GM23338 (cell line): Measurements from ENCODE around the gene IL1RL2. TPM values are rescaled to one million over a fixed set of nuclear protein-coding genes. Genes with fewer than 3 reads are reported as not detected.

ENCODE experiments used
- ATAC-seq: fragments of 200-7000 bp; cut with Tn5 transposase; 3 replicates; pipeline ENCODE4 v1.9.1; 2020
- DNase-seq: peaks from one replicate; pipeline ENCODE4 v3.0.0-alpha.2; 2015; ENCODE audit warnings: low spot score
- H2AFZ ChIP-seq: fragments of 200-600 bp; sonication (generic); 2 replicates; pipeline ENCODE4 v1.8.0; 2016; ENCODE audit warnings: antibody characterized with exemption, mild to moderate bottlenecking, moderate library complexity
- H3F3A ChIP-seq: fragments of 200-600 bp; sonication (generic); replicated peaks from 2 replicates; pipeline ENCODE4 v1.8.0; 2017; ENCODE audit warnings: antibody characterized with exemption, mixed run types, low read depth
- H3K27ac ChIP-seq: fragments of 200-600 bp; sonication (generic); 2 replicates; pipeline ENCODE4 v1.6.1; 2016; ENCODE audit warnings: low read depth
- H3K27me3 ChIP-seq: fragments of 200-600 bp; sonication (generic); 2 replicates; pipeline ENCODE4 v1.8.0; 2016; ENCODE audit warnings: mild to moderate bottlenecking, mixed run types, moderate library complexity; ENCODE audit not compliant: insufficient read depth
- H3K36me3 ChIP-seq: fragments of 200-600 bp; sonication (generic); 2 replicates; pipeline ENCODE4 v1.8.0; 2016; ENCODE audit warnings: mild to moderate bottlenecking; ENCODE audit not compliant: insufficient read depth
- H3K4me1 ChIP-seq: fragments of 200-600 bp; sonication (generic); 2 replicates; pipeline ENCODE4 v1.8.0; 2016; ENCODE audit warnings: mild to moderate bottlenecking, moderate library complexity; ENCODE audit not compliant: insufficient read depth
- H3K4me2 ChIP-seq: fragments of 200-600 bp; sonication (generic); 2 replicates; pipeline ENCODE4 v1.7.1; 2017; ENCODE audit warnings: mixed run types
- H3K4me3 ChIP-seq: fragments of 200-600 bp; sonication (generic); 2 replicates; pipeline ENCODE4 v1.6.1; 2016; ENCODE audit warnings: mixed run types
- H3K79me2 ChIP-seq: fragments of 200-600 bp; sonication (generic); replicated peaks from 2 replicates; pipeline ENCODE4 v1.8.0; 2017; ENCODE audit warnings: mild to moderate bottlenecking; ENCODE audit not compliant: insufficient read depth
- H3K9me2 ChIP-seq: fragments of 200-600 bp; sonication (generic); 2 replicates; pipeline ENCODE4 v1.8.0; 2017; ENCODE audit not compliant: insufficient read depth
- H4K20me1 ChIP-seq: fragments of 200-600 bp; sonication (generic); replicated peaks from 2 replicates; pipeline ENCODE4 v1.8.0; 2017; ENCODE audit warnings: mild to moderate bottlenecking; ENCODE audit not compliant: insufficient read depth
- H3K27ac Mint-ChIP-seq: 2 replicates; pipeline ENCODE4 v1.8.0; 2020; ENCODE audit warnings: inconsistent platforms, mild to moderate bottlenecking, moderate library complexity, mixed read lengths
- H3K27me3 Mint-ChIP-seq: 3 replicates; pipeline ENCODE4 v1.8.0; 2022; ENCODE audit warnings: low read depth, mild to moderate bottlenecking, moderate library complexity, mixed read lengths, inconsistent platforms; ENCODE audit not compliant: insufficient read depth, poor library complexity
- H3K36me3 Mint-ChIP-seq: 3 replicates; pipeline ENCODE4 v1.8.0; 2021; ENCODE audit warnings: low read depth, mild to moderate bottlenecking, inconsistent platforms, moderate library complexity, mixed read lengths
- H3K4me1 Mint-ChIP-seq: 3 replicates; pipeline ENCODE4 v1.8.0; 2020; ENCODE audit warnings: mild to moderate bottlenecking, inconsistent platforms, mixed read lengths
- H3K4me3 Mint-ChIP-seq: 3 replicates; pipeline ENCODE4 v1.8.0; 2021; ENCODE audit warnings: moderate library complexity, mild to moderate bottlenecking, inconsistent platforms, mixed read lengths
- H3K9me3 Mint-ChIP-seq: 3 replicates; pipeline ENCODE4 v1.8.0; 2020; ENCODE audit warnings: moderate library complexity, mild to moderate bottlenecking, inconsistent platforms, mixed read lengths
- CREB1 ChIP-seq: fragments of 250-450 bp; sonication (Bioruptor Pico); IDR thresholded peaks from 2 replicates; pipeline ENCODE4 v1.5.0; 2020; ENCODE audit warnings: low read depth, mild to moderate bottlenecking, moderate library complexity
- EZH2phosphoT487 ChIP-seq: fragments of 200-600 bp; sonication (generic); IDR thresholded peaks from one replicate; pipeline ENCODE4 v1.8.1; 2018; ENCODE audit warnings: antibody characterized with exemption; ENCODE audit not compliant: unreplicated experiment
- JUNB ChIP-seq: IDR thresholded peaks from one replicate; pipeline ENCODE4 v1.6.1; 2016; ENCODE audit warnings: antibody characterized with exemption; ENCODE audit not compliant: unreplicated experiment
- polyA plus RNA-seq: library from polyadenylated mRNA; unstranded; fragments of >200 nt; fragmentation: Nextera tagmentation; extraction: Ambion mirVana; gene quantifications from 2 replicates; pipeline ENCODE4 v1.2.1, GENCODE V29; 2016
- total RNA-seq: library from RNA; depleted of rRNA; stranded (reverse); fragments of >200 nt; shearing (Covaris generic); gene quantifications from 2 replicates; pipeline ENCODE4 v1.2.3, GENCODE V29; 2014
- TF ChIP-seq, protein P1 (sequence below): IDR thresholded peaks from 2 replicates; pipeline ENCODE4 v1.6.1; 2016; ENCODE audit warnings: antibody characterized with exemption
- TF ChIP-seq, protein P2 (sequence below): IDR thresholded peaks from one replicate; pipeline ENCODE4 v1.6.1; 2018; ENCODE audit warnings: antibody characterized with exemption; ENCODE audit not compliant: unreplicated experiment
- TF ChIP-seq, protein P3 (sequence below): fragments of 250-450 bp; sonication (Bioruptor Pico); IDR thresholded peaks from 2 replicates; pipeline ENCODE4 v1.5.0; 2020; ENCODE audit warnings: mild to moderate bottlenecking, moderate library complexity

The IL1RL2 gene
- total and polyA plus RNA-seq, 2 experiments from 2014 or later, result not detected

DNA sequence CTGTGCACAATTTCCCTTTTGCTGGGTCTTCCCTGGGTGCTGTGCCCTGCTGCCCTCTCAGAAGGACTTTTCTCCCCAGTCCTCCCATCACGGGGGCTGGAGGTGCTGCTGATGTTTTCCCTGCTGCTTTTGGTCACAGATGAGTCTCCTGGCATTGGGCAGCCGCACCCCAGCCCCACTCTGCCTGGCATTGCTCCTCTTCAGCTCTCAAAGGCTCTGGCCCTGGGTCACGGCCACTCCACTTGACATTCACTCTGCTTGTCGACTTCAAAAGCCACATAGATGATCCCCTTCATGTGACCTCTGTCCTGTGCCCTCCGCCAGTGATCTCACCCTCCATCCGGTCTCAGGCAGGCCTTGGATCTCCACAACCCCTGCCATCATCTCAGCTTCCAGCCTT, 81.0 kb downstream of the IL1RL2 start:
- Mint-ChIP-seq H3K27ac (no peak overlapping the region), H3K36me3 (no peaks in the 10 kb centered on the region; the same call in 2 of the 3 replicates), H3K9me3 (peaks cover 7% of the 10 kb centered on the region; the same call in 2 of the 3 replicates), H3K4me1 (no peaks in the 10 kb centered on the region), H3K27me3 (no peaks in the 10 kb centered on the region), H3K4me3 (no peak overlapping the region)
- TF ChIP-seq CREB1 (CRISPR knock-in tag) (no peak), EZH2phosphoT487 (no peak)
- TF ChIP-seq, protein P1, sequence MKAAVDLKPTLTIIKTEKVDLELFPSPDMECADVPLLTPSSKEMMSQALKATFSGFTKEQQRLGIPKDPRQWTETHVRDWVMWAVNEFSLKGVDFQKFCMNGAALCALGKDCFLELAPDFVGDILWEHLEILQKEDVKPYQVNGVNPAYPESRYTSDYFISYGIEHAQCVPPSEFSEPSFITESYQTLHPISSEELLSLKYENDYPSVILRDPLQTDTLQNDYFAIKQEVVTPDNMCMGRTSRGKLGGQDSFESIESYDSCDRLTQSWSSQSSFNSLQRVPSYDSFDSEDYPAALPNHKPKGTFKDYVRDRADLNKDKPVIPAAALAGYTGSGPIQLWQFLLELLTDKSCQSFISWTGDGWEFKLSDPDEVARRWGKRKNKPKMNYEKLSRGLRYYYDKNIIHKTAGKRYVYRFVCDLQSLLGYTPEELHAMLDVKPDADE, result no peak
- TF ChIP-seq, protein P2, sequence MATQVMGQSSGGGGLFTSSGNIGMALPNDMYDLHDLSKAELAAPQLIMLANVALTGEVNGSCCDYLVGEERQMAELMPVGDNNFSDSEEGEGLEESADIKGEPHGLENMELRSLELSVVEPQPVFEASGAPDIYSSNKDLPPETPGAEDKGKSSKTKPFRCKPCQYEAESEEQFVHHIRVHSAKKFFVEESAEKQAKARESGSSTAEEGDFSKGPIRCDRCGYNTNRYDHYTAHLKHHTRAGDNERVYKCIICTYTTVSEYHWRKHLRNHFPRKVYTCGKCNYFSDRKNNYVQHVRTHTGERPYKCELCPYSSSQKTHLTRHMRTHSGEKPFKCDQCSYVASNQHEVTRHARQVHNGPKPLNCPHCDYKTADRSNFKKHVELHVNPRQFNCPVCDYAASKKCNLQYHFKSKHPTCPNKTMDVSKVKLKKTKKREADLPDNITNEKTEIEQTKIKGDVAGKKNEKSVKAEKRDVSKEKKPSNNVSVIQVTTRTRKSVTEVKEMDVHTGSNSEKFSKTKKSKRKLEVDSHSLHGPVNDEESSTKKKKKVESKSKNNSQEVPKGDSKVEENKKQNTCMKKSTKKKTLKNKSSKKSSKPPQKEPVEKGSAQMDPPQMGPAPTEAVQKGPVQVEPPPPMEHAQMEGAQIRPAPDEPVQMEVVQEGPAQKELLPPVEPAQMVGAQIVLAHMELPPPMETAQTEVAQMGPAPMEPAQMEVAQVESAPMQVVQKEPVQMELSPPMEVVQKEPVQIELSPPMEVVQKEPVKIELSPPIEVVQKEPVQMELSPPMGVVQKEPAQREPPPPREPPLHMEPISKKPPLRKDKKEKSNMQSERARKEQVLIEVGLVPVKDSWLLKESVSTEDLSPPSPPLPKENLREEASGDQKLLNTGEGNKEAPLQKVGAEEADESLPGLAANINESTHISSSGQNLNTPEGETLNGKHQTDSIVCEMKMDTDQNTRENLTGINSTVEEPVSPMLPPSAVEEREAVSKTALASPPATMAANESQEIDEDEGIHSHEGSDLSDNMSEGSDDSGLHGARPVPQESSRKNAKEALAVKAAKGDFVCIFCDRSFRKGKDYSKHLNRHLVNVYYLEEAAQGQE, result no peak
- Histone ChIP-seq H4K20me1 (no peaks in the 10 kb centered on the region), H2AFZ (no peak overlapping the region), H3K4me2 (no peak overlapping the region), H3K36me3 (no peaks in the 10 kb centered on the region), H3K27ac (no peak overlapping the region), H3K4me3 (no peak overlapping the region), H3K9me2 (no peaks in the 10 kb centered on the region), H3K79me2 (no peaks in the 10 kb centered on the region), H3K4me1 (no peaks in the 10 kb centered on the region), H3F3A (no peaks in the 10 kb centered on the region), H3K27me3 (no peaks in the 10 kb centered on the region)
- ATAC-seq, result no peak
- no peak for DNase-seq

DNA sequence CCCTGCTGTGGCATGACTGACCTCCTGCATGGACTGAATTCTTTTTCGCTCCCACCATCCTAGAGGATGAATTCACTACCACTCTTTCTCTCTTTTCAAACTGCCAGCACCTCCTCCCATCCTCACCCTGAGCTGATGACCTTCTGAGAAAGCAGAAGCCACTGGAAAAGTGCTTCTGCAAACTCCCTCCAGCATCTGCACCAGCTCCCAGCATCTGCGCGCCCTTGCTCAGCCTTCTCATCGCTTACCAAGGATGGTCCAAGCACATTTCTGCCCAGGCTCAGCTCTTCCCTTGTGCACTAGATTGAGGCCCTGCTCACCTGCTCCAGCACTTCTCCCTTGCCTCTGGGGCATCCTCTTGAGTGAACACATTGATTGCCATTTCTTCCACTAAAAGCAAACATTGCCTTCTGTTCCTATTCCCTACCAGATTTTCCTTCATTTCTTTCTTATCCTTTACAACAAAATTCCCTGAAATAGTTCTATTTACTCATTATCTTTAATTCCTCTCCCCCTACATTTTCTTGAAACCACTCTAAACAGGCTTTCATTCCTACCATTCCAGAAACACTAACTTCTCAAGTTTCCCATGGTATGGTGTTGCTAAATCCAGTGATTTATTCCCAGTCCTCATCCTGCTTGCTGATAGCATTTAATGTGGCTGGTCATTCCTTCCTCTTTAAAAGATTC, 81.8 kb downstream of the IL1RL2 start:
- peaks cover 7% of the 10 kb centered on the region; the same call in 2 of the 3 replicates for H3K9me3 Mint-ChIP-seq
- DNase-seq, result no peak
- H3K27ac Mint-ChIP-seq, result no peak overlapping the region
- no peaks in the 10 kb centered on the region; the same call in 2 of the 3 replicates for H3K36me3 Mint-ChIP-seq
- no peaks in the 10 kb centered on the region for H3K4me1 Mint-ChIP-seq
- Histone ChIP-seq H3K27ac (no peak overlapping the region), H3K27me3 (no peaks in the 10 kb centered on the region), H3K36me3 (no peaks in the 10 kb centered on the region), H3K9me2 (no peaks in the 10 kb centered on the region; the same call in 1 of the 2 replicates), H3F3A (no peaks in the 10 kb centered on the region), H3K79me2 (no peaks in the 10 kb centered on the region), H3K4me1 (no peaks in the 10 kb centered on the region), H4K20me1 (no peaks in the 10 kb centered on the region), H2AFZ (no peak overlapping the region), H3K4me2 (no peak overlapping the region), H3K4me3 (no peak overlapping the region)
- H3K27me3 Mint-ChIP-seq, result no peaks in the 10 kb centered on the region
- ATAC-seq, result no peak
- no peak overlapping the region for H3K4me3 Mint-ChIP-seq
- TF ChIP-seq, protein P3, sequence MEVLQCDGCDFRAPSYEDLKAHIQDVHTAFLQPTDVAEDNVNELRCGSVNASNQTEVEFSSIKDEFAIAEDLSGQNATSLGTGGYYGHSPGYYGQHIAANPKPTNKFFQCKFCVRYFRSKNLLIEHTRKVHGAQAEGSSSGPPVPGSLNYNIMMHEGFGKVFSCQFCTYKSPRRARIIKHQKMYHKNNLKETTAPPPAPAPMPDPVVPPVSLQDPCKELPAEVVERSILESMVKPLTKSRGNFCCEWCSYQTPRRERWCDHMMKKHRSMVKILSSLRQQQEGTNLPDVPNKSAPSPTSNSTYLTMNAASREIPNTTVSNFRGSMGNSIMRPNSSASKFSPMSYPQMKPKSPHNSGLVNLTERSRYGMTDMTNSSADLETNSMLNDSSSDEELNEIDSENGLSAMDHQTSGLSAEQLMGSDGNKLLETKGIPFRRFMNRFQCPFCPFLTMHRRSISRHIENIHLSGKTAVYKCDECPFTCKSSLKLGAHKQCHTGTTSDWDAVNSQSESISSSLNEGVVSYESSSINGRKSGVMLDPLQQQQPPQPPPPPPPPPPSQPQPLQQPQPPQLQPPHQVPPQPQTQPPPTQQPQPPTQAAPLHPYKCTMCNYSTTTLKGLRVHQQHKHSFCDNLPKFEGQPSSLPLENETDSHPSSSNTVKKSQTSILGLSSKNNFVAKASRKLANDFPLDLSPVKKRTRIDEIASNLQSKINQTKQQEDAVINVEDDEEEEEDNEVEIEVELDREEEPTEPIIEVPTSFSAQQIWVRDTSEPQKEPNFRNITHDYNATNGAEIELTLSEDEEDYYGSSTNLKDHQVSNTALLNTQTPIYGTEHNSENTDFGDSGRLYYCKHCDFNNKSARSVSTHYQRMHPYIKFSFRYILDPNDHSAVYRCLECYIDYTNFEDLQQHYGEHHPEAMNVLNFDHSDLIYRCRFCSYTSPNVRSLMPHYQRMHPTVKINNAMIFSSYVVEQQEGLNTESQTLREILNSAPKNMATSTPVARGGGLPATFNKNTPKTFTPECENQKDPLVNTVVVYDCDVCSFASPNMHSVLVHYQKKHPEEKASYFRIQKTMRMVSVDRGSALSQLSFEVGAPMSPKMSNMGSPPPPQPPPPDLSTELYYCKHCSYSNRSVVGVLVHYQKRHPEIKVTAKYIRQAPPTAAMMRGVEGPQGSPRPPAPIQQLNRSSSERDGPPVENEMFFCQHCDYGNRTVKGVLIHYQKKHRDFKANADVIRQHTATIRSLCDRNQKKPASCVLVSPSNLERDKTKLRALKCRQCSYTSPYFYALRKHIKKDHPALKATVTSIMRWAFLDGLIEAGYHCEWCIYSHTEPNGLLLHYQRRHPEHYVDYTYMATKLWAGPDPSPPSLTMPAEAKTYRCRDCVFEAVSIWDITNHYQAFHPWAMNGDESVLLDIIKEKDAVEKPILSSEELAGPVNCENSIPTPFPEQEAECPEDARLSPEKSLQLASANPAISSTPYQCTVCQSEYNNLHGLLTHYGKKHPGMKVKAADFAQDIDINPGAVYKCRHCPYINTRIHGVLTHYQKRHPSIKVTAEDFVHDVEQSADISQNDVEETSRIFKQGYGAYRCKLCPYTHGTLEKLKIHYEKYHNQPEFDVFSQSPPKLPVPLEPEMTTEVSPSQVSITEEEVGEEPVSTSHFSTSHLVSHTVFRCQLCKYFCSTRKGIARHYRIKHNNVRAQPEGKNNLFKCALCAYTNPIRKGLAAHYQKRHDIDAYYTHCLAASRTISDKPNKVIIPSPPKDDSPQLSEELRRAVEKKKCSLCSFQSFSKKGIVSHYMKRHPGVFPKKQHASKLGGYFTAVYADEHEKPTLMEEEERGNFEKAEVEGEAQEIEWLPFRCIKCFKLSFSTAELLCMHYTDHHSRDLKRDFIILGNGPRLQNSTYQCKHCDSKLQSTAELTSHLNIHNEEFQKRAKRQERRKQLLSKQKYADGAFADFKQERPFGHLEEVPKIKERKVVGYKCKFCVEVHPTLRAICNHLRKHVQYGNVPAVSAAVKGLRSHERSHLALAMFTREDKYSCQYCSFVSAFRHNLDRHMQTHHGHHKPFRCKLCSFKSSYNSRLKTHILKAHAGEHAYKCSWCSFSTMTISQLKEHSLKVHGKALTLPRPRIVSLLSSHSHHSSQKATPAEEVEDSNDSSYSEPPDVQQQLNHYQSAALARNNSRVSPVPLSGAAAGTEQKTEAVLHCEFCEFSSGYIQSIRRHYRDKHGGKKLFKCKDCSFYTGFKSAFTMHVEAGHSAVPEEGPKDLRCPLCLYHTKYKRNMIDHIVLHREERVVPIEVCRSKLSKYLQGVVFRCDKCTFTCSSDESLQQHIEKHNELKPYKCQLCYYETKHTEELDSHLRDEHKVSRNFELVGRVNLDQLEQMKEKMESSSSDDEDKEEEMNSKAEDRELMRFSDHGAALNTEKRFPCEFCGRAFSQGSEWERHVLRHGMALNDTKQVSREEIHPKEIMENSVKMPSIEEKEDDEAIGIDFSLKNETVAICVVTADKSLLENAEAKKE, result no peak
- TF ChIP-seq JUNB, result no peak
